Endometrial microvascular endothelial cells (primary cell): ENCODE results near the gene TNFRSF13B. TPM values are rescaled to one million over a fixed set of nuclear protein-coding genes. Genes with fewer than 3 reads are reported as not detected.
"Not testable (repeated sequence)": the region's sequence is repeated elsewhere in the genome, so short reads cannot be mapped to it uniquely, and the experiment has no call there.

Source experiments
- in situ Hi-C: cut with HindIII; loops from 2 replicates; pipeline ENCODE4 v1.10.0; 2017; ENCODE audit warnings: low sequenced_read_pairs, low pct_unique_long_range_greater_than_20kb; ENCODE audit errors: inconsistent ontology term
- total RNA-seq: library from RNA; depleted of rRNA; stranded (reverse); fragments of >200 nt; gene quantifications from one replicate; pipeline ENCODE4 v1.2.3, GENCODE V29; 2015; ENCODE audit errors: inconsistent ontology term

Gene TNFRSF13B
- total RNA-seq = not detected

DNA sequence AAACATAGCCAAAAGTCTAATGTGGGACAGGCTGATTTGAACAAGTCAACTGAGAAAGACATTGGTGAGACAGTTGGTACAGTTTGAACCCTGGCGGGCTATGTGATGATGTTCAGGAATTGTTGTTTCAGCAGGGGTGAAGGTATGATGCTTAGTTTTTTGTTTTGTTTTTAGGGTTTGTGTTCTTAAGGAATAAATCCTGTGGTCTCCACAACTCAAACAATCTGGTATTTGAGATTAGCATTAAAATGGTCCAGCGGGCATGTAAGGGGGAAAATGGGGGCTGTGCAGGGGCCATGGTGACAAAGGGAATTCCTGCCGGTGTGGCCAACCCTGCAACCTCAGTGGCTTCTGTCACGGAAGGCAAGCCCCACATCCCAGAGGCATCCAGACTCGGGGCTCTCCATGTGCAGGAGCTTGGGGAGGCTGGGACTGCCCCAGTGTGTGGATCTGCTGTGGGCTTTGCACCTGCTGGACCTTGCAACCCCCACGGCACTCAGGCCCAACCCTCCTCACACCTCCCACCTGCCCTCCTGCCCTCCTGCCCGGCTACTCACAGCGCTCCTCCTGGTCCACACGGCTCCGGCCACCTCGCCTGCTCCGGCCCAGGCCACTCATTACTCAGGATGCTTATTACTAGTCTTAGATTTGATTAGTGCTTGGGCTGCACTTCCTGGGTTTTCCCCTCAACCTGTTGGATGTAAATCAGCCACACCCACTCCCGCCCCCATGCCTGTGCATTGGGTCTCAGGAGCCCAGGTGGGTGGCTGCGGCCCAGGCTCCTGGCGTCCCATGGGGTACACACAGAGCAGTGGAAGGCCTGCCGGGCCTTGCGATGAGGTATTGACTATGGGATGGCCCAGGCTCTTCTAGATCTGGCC lies at the start of gene TNFRSF13B:
Gene TNFRSF13B, minus strand, starts transcription at position 661 of the 881 bp plus-strand sequence. Its CDS starts 43 bp downstream, at position 618.
- in situ Hi-C loops = no loop called here

DNA sequence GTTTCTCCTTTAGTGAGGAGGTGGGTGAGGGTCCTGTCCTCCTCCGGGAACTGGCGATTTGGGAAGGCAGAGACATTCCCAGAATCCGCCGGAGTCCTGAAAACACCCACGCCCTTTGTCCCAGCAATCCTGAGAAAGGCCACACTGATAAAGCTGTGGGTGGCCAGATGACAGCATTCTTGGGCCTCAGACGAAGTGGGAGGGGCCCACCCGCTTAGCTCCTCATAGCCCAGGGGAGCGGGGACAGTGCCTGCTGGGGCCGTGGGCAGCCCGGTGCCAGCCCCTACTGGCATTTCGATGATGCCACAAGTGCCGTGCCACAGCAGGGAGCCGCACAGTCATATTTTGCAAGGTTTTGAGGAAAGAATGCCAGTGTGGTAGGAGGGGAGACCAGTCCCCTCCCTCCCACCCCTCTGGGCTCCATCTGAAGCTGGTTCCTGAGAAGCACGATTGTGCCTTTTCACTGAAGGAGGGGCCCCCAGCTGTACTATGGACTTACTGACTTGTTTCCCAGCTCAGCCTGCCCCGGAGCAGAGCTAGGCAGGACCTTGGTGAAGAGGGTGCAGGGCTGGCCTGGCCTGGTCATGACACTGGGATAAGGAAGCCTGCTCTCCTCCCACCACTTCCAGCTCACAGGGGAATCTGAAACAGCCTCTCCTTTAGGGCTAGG lies 49.4 kb upstream of the TNFRSF13B start:
- in situ Hi-C loops = no loop called here

DNA sequence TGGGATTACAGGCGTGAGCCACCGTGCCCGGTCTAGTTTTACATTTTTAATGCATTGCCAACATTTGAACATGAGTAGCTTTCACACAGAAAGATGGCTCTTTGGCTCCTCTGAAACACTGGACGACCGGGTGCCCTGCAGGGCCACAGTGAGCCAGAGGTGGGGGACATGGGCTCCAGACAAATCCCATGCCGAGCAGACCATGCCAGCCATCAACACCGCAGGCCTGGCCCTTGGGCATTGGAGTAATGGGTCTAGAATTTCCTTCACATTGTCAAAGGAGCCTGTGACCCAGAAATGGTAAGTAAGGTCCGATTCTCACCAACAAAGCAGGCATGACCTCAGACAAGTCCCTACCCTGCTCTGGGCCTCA lies 48.9 kb upstream of the TNFRSF13B start:
- in situ Hi-C loops = no loop called here

GRCh38 chr17:17019891-17020456 lies 48.1 kb upstream of the TNFRSF13B start:
- in situ Hi-C loops = no loop called here

GRCh38 chr17:17019430-17019762 lies 47.5 kb upstream of the TNFRSF13B start:
- in situ Hi-C loops = no loop called here

DNA sequence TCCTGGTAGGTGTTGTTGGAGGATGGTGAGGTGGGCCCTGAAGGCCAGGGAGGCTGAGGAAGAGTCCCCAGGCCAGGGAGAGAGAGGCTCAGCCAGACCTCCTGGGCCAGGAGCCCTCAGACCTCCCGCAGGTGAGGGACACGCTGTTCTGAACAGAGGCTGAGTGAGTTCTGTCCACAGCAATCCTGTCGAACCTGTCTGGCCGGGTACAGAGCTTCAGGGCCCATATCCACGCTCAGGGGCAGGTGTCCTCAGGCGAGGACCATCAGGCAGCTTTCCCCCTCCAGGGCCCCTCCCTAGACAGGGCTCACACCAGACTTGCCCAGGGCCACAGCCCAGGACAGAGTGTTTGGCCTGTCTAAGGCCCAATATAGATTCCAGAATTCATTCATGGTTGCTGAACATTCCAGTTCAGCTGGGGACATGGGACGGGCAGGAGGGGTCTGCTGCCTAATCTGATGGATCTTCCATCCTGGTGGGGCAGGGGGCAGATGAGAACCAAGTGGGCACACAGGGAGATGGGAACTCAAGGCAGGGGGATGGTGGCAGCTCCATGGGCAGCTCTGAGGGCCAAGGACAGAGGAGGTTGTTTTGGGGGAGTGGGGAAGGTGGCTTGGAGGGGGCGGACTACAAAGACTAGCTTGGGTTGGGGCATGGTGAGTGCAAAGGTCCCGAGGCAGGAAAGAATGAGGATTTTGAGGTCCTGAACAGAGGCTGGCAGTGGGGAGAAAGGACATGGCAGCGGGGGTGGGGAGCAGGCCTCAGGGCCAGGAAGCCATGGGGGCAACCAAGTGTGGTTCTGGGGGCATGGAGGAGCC lies 46.9 kb upstream of the TNFRSF13B start:
- in situ Hi-C loops = no loop called here

DNA sequence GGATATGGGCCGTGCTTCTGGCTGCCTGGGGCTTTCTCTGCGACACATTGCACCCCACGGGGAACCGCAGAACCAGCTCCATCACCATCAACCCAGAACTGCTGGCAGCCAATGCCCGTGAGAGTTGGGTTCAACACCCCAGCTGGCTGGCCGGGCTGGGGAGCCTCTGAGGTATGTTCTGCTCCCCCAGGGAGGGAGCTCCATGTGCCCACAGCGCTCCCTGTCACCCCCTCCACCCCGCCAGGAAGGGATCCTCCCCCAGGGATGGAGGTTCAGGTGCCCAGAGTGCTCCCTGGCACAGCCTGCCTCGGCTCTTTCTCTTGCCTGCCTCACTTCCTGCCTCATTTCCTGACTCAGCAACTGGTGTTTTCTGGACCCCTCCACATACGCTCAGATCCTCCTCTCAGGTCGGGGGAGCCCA lies 46.1 kb upstream of the TNFRSF13B start:
- in situ Hi-C loops = no loop called here

- in situ Hi-C loops = no loop called here
Measured at GRCh38 chr17:17017343-17018014, 45.6 kb upstream of the TNFRSF13B start.

GRCh38 chr17:17016199-17017197 lies 44.6 kb upstream of the TNFRSF13B start:
- in situ Hi-C loops = not testable (repeated sequence)

GRCh38 chr17:17015230-17015629 lies 43.3 kb upstream of the TNFRSF13B start:
- in situ Hi-C loops = no loop called here

GRCh38 chr17:17014748-17015124 lies 42.8 kb upstream of the TNFRSF13B start:
- in situ Hi-C loops = not testable (repeated sequence)

DNA sequence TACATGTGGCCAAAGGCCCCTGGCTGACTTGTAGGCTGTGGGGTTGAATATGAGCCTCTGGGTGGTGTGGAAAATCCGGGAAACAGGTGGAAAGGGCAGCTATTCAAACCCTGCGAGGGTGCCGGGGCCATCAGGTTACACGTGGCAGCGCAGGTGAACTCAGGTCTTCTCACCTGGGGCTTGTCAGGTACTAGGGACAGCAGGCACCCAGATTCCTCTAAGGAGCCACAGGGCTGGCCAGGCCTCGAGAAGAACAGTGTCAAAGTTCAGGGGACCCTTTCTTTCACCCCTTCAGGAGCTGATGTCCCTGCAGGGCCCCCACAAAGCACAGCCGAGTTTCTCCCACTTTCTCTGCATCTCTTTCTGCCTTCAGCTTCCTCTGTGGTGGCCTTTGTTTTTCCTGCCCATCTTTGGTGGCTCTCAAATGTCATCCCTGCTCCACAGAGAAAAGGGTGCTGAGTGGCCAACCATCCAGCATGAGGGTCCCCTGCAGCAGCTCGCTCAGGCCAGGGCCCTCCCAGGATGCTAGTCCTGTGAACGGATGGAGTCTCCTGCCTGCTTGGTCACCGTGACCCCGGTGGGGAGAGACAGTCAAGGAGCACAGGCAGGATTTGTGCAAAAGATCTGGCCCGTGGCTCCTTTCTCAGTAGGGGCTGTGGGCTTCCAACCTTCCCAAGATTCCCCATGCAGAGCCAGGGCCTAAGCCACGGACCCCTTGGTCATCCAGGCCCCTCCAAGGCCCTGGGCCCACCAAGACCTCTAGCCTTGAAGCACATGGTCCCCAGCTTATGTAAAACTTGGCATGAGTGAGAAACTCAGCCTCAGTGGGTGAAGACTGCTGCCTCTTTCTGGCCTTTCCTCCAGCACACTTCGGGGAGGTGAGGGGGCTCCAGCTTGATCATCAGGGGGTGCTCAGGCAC lies 42.2 kb upstream of the TNFRSF13B start:
- in situ Hi-C loops = not testable (repeated sequence)

DNA sequence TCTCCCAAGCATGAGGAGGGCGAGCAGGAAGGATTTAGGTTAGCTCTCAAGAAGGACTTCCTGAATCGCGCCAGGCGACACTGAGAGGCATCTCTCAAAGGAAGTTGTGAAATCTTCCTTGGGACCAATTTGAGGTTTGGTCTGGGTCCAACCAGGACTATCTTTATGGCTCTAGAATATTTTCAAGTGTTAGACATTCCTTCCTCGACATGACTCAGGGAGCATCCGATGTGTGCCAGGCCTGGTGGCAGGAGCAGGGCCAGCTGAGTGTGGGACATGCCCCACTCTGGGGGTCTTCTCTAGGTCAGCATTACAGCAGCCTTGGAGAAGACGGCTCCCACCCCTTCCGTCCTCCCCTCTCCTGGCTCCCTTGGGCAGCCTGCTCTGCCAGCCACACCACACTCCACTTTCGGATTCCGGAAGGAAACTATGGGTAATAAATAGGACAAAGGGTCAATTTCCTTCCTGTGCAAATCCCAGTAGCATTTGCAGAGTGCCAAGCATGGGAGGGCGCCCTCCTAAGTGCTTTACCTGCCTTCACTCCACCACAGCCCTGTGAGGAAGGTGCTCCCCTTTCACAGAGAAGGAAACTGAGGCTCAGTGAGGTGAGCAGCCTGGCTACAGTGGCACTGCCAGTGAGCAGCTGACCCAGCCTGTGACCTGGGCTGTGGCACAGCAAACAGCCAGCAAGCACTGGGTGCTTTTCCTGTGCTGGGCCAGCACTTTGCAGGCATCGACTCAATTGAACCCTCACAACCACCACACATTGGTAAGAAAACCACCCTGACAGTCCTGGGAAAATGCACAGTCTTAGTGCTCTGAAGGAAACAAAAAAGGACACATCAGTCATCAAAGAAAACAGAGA lies 39.4 kb upstream of the TNFRSF13B start:
- in situ Hi-C loops = not testable (repeated sequence)

DNA sequence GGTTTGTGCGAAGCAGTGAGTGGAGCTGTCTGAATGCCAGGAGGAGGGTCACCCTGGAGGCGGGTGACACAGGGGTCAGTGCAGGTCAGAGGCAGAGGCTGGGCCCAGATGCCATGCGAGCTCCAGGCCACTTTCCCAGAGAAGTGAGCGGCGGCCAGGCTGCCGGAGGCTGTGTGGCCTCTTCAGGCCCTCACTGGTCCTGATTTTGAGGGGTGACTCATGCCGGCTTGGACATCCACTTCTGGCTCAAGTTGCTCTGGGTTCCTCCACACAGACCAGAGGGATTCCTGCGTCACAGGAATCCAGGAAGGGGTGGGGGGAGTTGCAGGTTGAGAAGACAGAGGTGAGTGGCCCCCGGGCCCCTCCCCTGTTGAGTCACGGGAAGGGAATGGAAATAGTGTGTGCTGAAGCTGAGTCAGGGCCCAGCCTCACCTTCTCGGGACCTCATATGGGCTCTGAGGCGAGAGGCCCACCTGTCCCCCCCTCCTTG lies 38.7 kb upstream of the TNFRSF13B start:
- in situ Hi-C loops = not testable (repeated sequence)

GRCh38 chr17:17009972-17010371 lies 38.1 kb upstream of the TNFRSF13B start:
- in situ Hi-C loops = not testable (repeated sequence)
